CD4-positive, alpha-beta memory T cell (primary cell): Measurements from ENCODE around the gene OR9G4. TPM values are rescaled to one million over a fixed set of nuclear protein-coding genes. Genes with fewer than 3 reads are reported as not detected.

Experiments
- CTCF ChIA-PET: fragments of 350-600 bp; sonication (Branson Sonifier 250); formaldehyde crosslinking; loops from one replicate; lab custom pipeline; 2021; ENCODE audit warnings: inconsistent platforms; ENCODE audit not compliant: partially characterized antibody; lab: Charles Lee
- POLR2A ChIA-PET: fragments of 350-600 bp; sonication (Branson Sonifier 250); formaldehyde crosslinking; loops from one replicate; lab custom pipeline; 2021; ENCODE audit not compliant: partially characterized antibody; lab: Charles Lee
- DNase-seq, 5 donors: peaks; one replicate each; pipeline versions ENCODE4 v3.0.0 to v3.0.0-alpha.2; 2020 to 2022; ENCODE audit warnings: mixed read lengths in 1 of 5
- H3K27ac ChIP-seq: one replicate; pipeline ENCODE4 v1.7.0; 2013; ENCODE audit warnings: low read depth, low read length
- H3K27me3 ChIP-seq: 2 replicates; pipeline ENCODE4 v1.7.0; 2013; ENCODE audit warnings: mild to moderate bottlenecking, low read length, moderate library complexity; ENCODE audit not compliant: insufficient read depth
- H3K36me3 ChIP-seq: 2 replicates; pipeline ENCODE4 v1.7.0; 2013; ENCODE audit warnings: mild to moderate bottlenecking, low read length, moderate library complexity; ENCODE audit not compliant: insufficient read depth
- H3K4me1 ChIP-seq: 2 replicates; pipeline ENCODE4 v1.7.0; 2013; ENCODE audit warnings: mild to moderate bottlenecking, low read length, moderate library complexity; ENCODE audit not compliant: insufficient read depth
- H3K4me3 ChIP-seq, 2 donors: one replicate each; pipeline ENCODE4 v1.7.0; 2013; ENCODE audit warnings: low read length in 2 of 2, mild to moderate bottlenecking in 1 of 2
- H3K9me3 ChIP-seq, 2 donors: one replicate each; pipeline ENCODE4 v1.7.0; 2013; ENCODE audit warnings: low read length in 2 of 2, control low read depth in 1 of 2; ENCODE audit not compliant: control insufficient read depth in 1 of 2
- H3K27ac Mint-ChIP-seq, 7 donors: one replicate each; pipeline ENCODE4 v1.8.0; 2020 to 2021; ENCODE audit warnings: mixed read lengths in 7 of 7, mild to moderate bottlenecking in 6 of 7, inconsistent platforms in 3 of 7, moderate library complexity in 3 of 7
- H3K27me3 Mint-ChIP-seq, 2 donors: one replicate each; pipeline ENCODE4 v1.8.0; 2020 to 2021; ENCODE audit warnings: mixed read lengths in 2 of 2
- H3K36me3 Mint-ChIP-seq, 2 donors: one replicate each; pipeline ENCODE4 v1.8.0; 2020 to 2021; ENCODE audit warnings: mixed read lengths in 2 of 2, inconsistent platforms in 1 of 2, mild to moderate bottlenecking in 1 of 2
- H3K4me1 Mint-ChIP-seq, 4 donors: one replicate each; pipeline ENCODE4 v1.8.0; 2020 to 2021; ENCODE audit warnings: mixed read lengths in 4 of 4, mild to moderate bottlenecking in 1 of 4
- H3K4me3 Mint-ChIP-seq, 8 donors: one replicate each; pipeline ENCODE4 v1.8.0; 2020 to 2021; ENCODE audit warnings: mixed read lengths in 8 of 8, mild to moderate bottlenecking in 7 of 8, moderate library complexity in 6 of 8, inconsistent platforms in 3 of 8
- H3K9me3 Mint-ChIP-seq, 8 donors: one replicate each; pipeline ENCODE4 v1.8.0; 2020 to 2021; ENCODE audit warnings: mixed read lengths in 8 of 8, mild to moderate bottlenecking in 5 of 8, inconsistent platforms in 3 of 8, moderate library complexity in 1 of 8
- intact Hi-C: fragments of 100-400 bp; cut with micrococcal nuclease; formaldehyde crosslinking; loops from one replicate; pipeline ENCODE4 v1.15.1; 2023
- polyA plus RNA-seq, 2 donors: library from polyadenylated mRNA; unstranded; fragments of 300-500 nt; fragmentation: Illumina TruSeq; gene quantifications; one replicate each; pipeline ENCODE4 v1.2.3, GENCODE V29; 2021
- total RNA-seq, 2 experiments: library from RNA; stranded (reverse); gene quantifications; one replicate each; pipeline ENCODE4 v1.2.3, GENCODE V29; 2021

The OR9G4 gene
- total and polyA plus RNA-seq, 4 experiments from 2014 or later: not detected

DNA sequence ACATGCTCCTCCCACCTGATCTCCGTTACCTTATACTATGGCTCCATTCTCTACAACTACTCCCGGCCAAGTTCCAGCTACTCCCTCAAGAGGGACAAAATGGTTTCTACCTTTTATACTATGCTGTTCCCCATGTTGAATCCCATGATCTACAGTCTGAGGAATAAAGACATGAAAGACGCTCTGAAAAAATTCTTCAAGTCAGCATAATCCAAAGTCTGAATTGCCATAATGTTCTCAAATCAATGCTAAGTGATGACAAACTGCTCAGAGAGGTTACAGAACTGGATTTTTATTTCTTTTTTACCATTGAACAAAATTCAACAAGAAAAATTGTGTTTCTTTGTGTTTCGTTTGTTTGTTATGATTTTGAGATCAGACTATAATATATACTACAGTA lies 7.6 kb downstream of the OR9G4 start:
- intact Hi-C loops: no loop called here
- H3K36me3 ChIP-seq: no peaks in the 10 kb centered on the region
- no peaks in the 10 kb centered on the region for H3K27me3 Mint-ChIP-seq
- ChIA-PET POLR2A (no interaction called here), CTCF (no interaction called here)
- no peaks in the 10 kb centered on the region for H3K36me3 Mint-ChIP-seq
- no peaks in the 10 kb centered on the region for H3K4me1 ChIP-seq
- no peaks in the 10 kb centered on the region for H3K27me3 ChIP-seq
- no peak overlapping the region for H3K4me3 Mint-ChIP-seq
- no peak overlapping the region for H3K27ac ChIP-seq
- no peaks in the 10 kb centered on the region for H3K4me1 Mint-ChIP-seq
- H3K4me3 ChIP-seq: no peak overlapping the region
- H3K27ac Mint-ChIP-seq: no peak overlapping the region
- no peak for DNase-seq
- peaks cover 5 to 14% (median 8%) of the 10 kb centered on the region in 8 donors for H3K9me3 Mint-ChIP-seq
- H3K9me3 ChIP-seq: no peaks in the 10 kb centered on the region

DNA sequence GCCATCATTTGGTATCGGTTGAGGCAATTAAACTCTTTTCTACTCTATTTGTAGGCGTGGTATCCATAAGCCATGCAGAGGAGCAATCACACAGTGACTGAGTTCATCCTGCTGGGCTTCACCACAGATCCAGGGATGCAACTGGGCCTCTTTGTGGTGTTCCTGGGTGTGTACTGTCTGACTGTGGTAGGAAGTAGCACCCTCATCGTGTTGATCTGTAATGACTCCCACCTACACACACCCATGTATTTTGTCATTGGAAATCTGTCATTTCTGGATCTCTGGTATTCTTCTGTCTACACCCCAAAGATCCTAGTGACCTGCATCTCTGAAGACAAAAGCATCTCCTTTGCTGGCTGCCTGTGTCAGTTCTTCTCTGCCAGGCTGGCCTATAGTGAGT lies 8.4 kb downstream of the OR9G4 start:
- no peaks in the 10 kb centered on the region for H3K9me3 ChIP-seq
- Mint-ChIP-seq H3K36me3 (no peaks in the 10 kb centered on the region), H3K4me3 (no peak overlapping the region), H3K4me1 (no peaks in the 10 kb centered on the region), H3K27me3 (no peaks in the 10 kb centered on the region), H3K27ac (no peak overlapping the region), H3K9me3 (peaks cover 5 to 14% (median 8%) of the 10 kb centered on the region in 8 donors)
- no peaks in the 10 kb centered on the region for H3K36me3 ChIP-seq
- ChIA-PET CTCF (no interaction called here), POLR2A (no interaction called here)
- H3K4me1 ChIP-seq: no peaks in the 10 kb centered on the region
- H3K27me3 ChIP-seq: no peaks in the 10 kb centered on the region
- intact Hi-C loops: no loop called here
- no peak for DNase-seq
- no peak overlapping the region for H3K27ac ChIP-seq
- no peak overlapping the region for H3K4me3 ChIP-seq

DNA sequence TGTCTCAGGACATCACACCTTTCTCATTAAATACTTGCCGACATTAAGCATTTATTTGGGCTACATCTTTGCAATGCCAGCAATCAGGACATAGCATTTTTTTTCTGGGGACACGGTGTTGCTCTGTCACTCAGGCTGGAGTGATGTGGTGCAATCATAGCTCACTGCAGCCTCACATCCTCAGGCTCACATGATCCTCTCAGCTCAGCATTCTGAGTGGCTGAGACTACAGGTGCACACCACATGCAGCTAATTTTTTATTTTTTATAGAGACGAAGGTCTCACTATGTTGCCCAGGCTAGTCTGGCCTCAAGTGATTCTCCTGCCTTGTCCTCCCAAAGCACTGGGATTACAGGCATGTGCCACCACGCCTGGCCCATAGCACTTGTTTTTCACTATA lies 28.0 kb downstream of the OR9G4 start:
- DNase-seq: no peak
- Mint-ChIP-seq H3K9me3 (peaks cover 2 to 29% (median 9%) of the 10 kb centered on the region in 8 donors), H3K27me3 (no peaks in the 10 kb centered on the region), H3K36me3 (no peaks in the 10 kb centered on the region), H3K27ac (no peak overlapping the region), H3K4me3 (no peak overlapping the region), H3K4me1 (no peaks in the 10 kb centered on the region)
- ChIA-PET CTCF (no interaction called here), POLR2A (no interaction called here)
- Histone ChIP-seq H3K4me1 (no peaks in the 10 kb centered on the region), H3K36me3 (no peaks in the 10 kb centered on the region), H3K4me3 (no peak overlapping the region), H3K27ac (no peak overlapping the region), H3K27me3 (no peaks in the 10 kb centered on the region), H3K9me3 (no peaks in the 10 kb centered on the region)
- intact Hi-C loops: no loop called here

DNA sequence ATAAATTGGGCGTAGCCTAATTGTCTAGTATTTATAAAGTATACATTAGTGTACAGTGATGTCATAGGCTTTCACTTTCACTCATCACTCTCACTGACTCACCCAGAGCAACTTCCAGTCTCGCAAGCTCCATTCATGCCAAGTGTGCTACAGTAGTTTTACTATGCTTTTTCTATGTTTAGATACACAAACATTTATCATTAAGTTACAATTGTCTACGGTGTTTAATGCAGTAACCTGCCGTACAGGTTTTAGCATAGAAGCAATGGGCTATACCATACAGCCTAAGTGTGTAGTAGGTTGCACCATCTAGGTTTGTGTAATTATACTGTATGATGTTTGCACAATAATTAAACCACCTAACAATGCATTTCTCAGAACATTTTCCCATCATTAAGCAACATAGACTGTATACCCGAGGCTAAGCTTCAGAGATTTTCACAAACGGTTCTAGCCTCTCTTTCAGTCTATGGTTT lies 32.1 kb downstream of the OR9G4 start:
- Histone ChIP-seq H3K27me3 (no peaks in the 10 kb centered on the region), H3K4me1 (no peaks in the 10 kb centered on the region), H3K27ac (no peak overlapping the region), H3K36me3 (no peaks in the 10 kb centered on the region), H3K4me3 (no peak overlapping the region), H3K9me3 (no peaks in the 10 kb centered on the region)
- no peak for DNase-seq
- H3K27me3 Mint-ChIP-seq: no peaks in the 10 kb centered on the region
- no peaks in the 10 kb centered on the region for H3K4me1 Mint-ChIP-seq
- CTCF ChIA-PET: no interaction called here
- POLR2A ChIA-PET: no interaction called here
- H3K9me3 Mint-ChIP-seq: peaks cover 2 to 38% (median 14%) of the 10 kb centered on the region in 8 donors
- H3K27ac Mint-ChIP-seq: no peak overlapping the region
- intact Hi-C loops: no loop called here
- H3K4me3 Mint-ChIP-seq: no peak overlapping the region
- H3K36me3 Mint-ChIP-seq: no peaks in the 10 kb centered on the region

DNA sequence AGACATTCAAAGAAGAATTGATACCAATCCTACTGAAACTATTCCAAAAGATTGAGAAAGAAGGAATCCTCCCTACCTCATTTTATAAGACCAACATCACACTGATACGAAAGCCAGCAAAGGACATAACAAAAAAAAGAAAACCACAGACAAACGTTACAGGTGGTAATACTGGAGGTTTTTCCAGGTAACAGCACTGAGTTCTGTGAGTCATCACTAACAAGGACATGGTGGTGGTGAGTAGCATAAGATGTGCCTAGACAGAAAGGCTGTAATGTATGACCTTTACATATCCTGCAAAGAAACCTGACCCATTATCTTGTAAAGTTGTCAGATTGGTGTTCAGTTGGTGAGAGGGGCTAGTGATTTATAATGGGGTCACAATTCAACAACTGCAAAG lies 34.3 kb downstream of the OR9G4 start:
- no peaks in the 10 kb centered on the region for H3K36me3 Mint-ChIP-seq
- intact Hi-C loops: no loop called here
- ChIA-PET POLR2A (no interaction called here), CTCF (no interaction called here)
- H3K27ac ChIP-seq: no peak overlapping the region
- H3K4me1 Mint-ChIP-seq: no peaks in the 10 kb centered on the region
- peaks cover 2 to 33% (median 12%) of the 10 kb centered on the region in 8 donors for H3K9me3 Mint-ChIP-seq
- no peaks in the 10 kb centered on the region for H3K9me3 ChIP-seq
- no peak overlapping the region for H3K4me3 ChIP-seq
- H3K27me3 ChIP-seq: no peaks in the 10 kb centered on the region
- no peaks in the 10 kb centered on the region for H3K27me3 Mint-ChIP-seq
- H3K27ac Mint-ChIP-seq: no peak overlapping the region
- no peaks in the 10 kb centered on the region for H3K4me1 ChIP-seq
- no peak for DNase-seq
- no peaks in the 10 kb centered on the region for H3K36me3 ChIP-seq
- no peak overlapping the region for H3K4me3 Mint-ChIP-seq

DNA sequence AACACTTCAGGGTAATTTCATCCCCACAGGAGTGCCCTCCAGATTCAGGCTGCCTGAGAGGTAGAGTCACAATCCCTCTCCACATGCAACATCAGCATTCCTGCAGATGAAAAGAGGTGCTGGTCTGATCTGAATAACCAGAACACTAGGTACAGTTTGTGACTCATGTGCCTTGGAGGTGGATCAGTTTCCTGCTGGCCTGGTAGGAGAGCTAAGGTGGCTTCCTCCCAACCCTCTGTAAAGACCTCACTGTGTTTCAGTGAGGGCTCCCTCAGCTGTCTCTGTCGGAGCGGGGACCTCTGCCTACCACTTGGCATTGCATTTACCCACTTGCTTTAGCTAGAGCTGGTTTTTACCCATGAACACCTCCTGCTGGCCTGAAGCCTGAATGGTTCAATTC lies 42.0 kb downstream of the OR9G4 start:
- CTCF ChIA-PET: no interaction called here
- peaks cover 0 to 26% (median 16%) of the 10 kb centered on the region in 8 donors for H3K9me3 Mint-ChIP-seq
- POLR2A ChIA-PET: no interaction called here

DNA sequence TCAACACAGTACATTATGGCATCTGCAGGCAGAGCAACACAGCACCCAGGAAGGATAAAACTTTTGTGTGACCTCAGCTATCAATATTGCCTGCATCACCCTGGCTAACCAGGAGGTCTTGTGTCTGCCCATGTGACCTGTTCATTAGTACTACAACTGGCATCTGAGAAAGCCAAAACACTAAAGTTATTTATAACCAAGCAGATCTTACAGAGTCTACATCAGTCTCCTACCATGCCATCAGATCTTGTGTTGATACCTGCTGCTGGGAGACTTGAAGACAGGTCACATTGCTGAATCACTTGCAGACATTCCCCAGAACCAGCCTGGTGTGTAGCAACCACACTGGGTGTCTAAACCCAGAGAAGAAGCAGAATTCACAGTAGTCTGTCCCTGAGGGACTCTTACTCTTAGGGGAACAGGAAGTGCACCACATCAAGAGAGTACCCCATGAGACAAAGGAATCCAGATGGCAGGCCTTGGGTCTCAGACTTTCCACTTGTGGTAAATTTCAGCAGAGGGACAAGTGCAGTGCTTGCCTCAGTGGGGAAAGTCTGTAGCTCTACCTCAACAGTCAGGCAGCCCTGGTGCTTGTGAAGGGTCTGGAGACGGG lies 42.6 kb downstream of the OR9G4 start:
- peaks cover 0 to 20% (median 13%) of the 10 kb centered on the region in 8 donors for H3K9me3 Mint-ChIP-seq
- Histone ChIP-seq H3K27me3 (no peaks in the 10 kb centered on the region), H3K4me1 (no peaks in the 10 kb centered on the region), H3K27ac (no peak overlapping the region), H3K9me3 (no peaks in the 10 kb centered on the region), H3K36me3 (no peaks in the 10 kb centered on the region), H3K4me3 (no peak overlapping the region)
- H3K4me3 Mint-ChIP-seq: no peak overlapping the region
- CTCF ChIA-PET: no interaction called here
- intact Hi-C loops: no loop called here
- no peaks in the 10 kb centered on the region for H3K4me1 Mint-ChIP-seq
- no peak overlapping the region for H3K27ac Mint-ChIP-seq
- H3K27me3 Mint-ChIP-seq: no peaks in the 10 kb centered on the region
- no peak for DNase-seq
- no peaks in the 10 kb centered on the region for H3K36me3 Mint-ChIP-seq
- POLR2A ChIA-PET: no interaction called here

More for the DNA sequence above, 42.0 kb downstream of the OR9G4 start:
- H3K4me3 ChIP-seq: no peak overlapping the region
- H3K36me3 ChIP-seq: no peaks in the 10 kb centered on the region
- DNase-seq: no peak
- no peaks in the 10 kb centered on the region for H3K4me1 Mint-ChIP-seq
- H3K27ac Mint-ChIP-seq: no peak overlapping the region
- no peak overlapping the region for H3K27ac ChIP-seq
- H3K9me3 ChIP-seq: no peaks in the 10 kb centered on the region
- no peaks in the 10 kb centered on the region for H3K27me3 ChIP-seq
- intact Hi-C loops: no loop called here
- H3K27me3 Mint-ChIP-seq: no peaks in the 10 kb centered on the region
- no peaks in the 10 kb centered on the region for H3K36me3 Mint-ChIP-seq
- no peak overlapping the region for H3K4me3 Mint-ChIP-seq
- H3K4me1 ChIP-seq: no peaks in the 10 kb centered on the region
